Endothelial cell of umbilical vein (primary cell): ENCODE measurements around the gene ULBP3.

Experiments used
- CTCF ChIP-seq, 2 donors: IDR thresholded peaks; 1 replicate in 1 of 2; 2 replicates in 1 of 2; pipeline ENCODE4 v1.5.1; 2011; ENCODE audit warnings: low read length in 2 of 2, mild to moderate bottlenecking in 2 of 2, moderate library complexity in 2 of 2, control low read depth in 1 of 2, inconsistent platforms in 1 of 2, low read depth in 1 of 2; ENCODE audit not compliant: insufficient read depth in 1 of 2; ENCODE audit errors: extremely low read depth in 1 of 2
- GATA2 ChIP-seq: IDR thresholded peaks from 2 replicates; pipeline ENCODE4 v1.7.0; 2011; ENCODE audit warnings: low read depth, mild to moderate bottlenecking, moderate library complexity, mixed read lengths, low read length; ENCODE audit not compliant: insufficient read length, insufficient read depth
- MAX ChIP-seq: IDR thresholded peaks from 2 replicates; pipeline ENCODE4 v1.6.1; 2011; ENCODE audit not compliant: insufficient read depth, insufficient read length
- MYC ChIP-seq: IDR thresholded peaks from one replicate; pipeline ENCODE4 v1.6.1; 2011; ENCODE audit warnings: mild to moderate bottlenecking, low read depth, low read length
- POLR2A ChIP-seq: IDR thresholded peaks from 2 replicates; pipeline ENCODE4 v1.6.1; 2012; ENCODE audit warnings: low read depth, mild to moderate bottlenecking, control low read depth, low read length
- POLR2AphosphoS5 ChIP-seq: IDR thresholded peaks from 2 replicates; pipeline ENCODE4 v1.6.1; 2012; ENCODE audit warnings: low read depth, mild to moderate bottlenecking, control low read depth, low read length, moderate library complexity; ENCODE audit not compliant: insufficient read depth

GRCh38 chr6:150079604-150080003, 10.7 kb upstream of the ULBP3 start:
- no peak for TF ChIP-seq CTCF (IDR thresholded peaks at IDR 0.05; ENCODE audit: extremely low read depth in 1 of 2, insufficient read depth in 1 of 2, low read depth in 1 of 2, low read length in 2 of 2)
- TF ChIP-seq MYC = no peak
- no peak for TF ChIP-seq POLR2A
- no peak for TF ChIP-seq POLR2AphosphoS5
- TF ChIP-seq GATA2 = no peak
- TF ChIP-seq MAX = no peak
